Progenitor cell of endocrine pancreas (in vitro differentiated cells): ENCODE data around the gene HOXD10. TPM values are rescaled to one million over a fixed set of nuclear protein-coding genes. Genes with fewer than 3 reads are reported as not detected.

ENCODE experiments used
- DNase-seq: peaks from one replicate; pipeline ENCODE4 v3.0.0; 2021; ENCODE audit warnings: low spot score; ENCODE audit not compliant: unreplicated experiment
- H3K27ac Mint-ChIP-seq: 2 replicates; pipeline ENCODE4 v1.8.0; 2021; ENCODE audit warnings: mild to moderate bottlenecking, moderate library complexity, mixed read lengths
- H3K27me3 Mint-ChIP-seq: 2 replicates; pipeline ENCODE4 v1.8.0; 2021; ENCODE audit warnings: mixed read lengths
- H3K36me3 Mint-ChIP-seq: 2 replicates; pipeline ENCODE4 v1.8.0; 2022; ENCODE audit warnings: mixed read lengths; ENCODE audit not compliant: insufficient read depth
- H3K4me1 Mint-ChIP-seq: 2 replicates; pipeline ENCODE4 v1.8.0; 2021; ENCODE audit warnings: low read depth, mixed read lengths
- H3K4me3 Mint-ChIP-seq: 2 replicates; pipeline ENCODE4 v1.8.0; 2021; ENCODE audit warnings: low read depth, mild to moderate bottlenecking, moderate library complexity, mixed read lengths
- H3K9me3 Mint-ChIP-seq: 2 replicates; pipeline ENCODE4 v1.8.0; 2021; ENCODE audit warnings: low read depth, mixed read lengths
- CTCF ChIP-seq: fragments of 200-600 bp; sonication (generic); IDR thresholded peaks from one replicate; pipeline ENCODE4 v1.5.0; 2021; ENCODE audit warnings: antibody characterized with exemption, mild to moderate bottlenecking; ENCODE audit not compliant: unreplicated experiment
- total RNA-seq: library from RNA; stranded (reverse); gene quantifications from 2 replicates; pipeline ENCODE4 v1.2.1, GENCODE V29; 2021

Gene HOXD10
- total RNA-seq, 1 donor from 2014 or later, result not detected

- Mint-ChIP-seq H3K27me3 (peaks cover 93% of the 10 kb centered on the region), H3K9me3 (no peaks in the 10 kb centered on the region), H3K4me1 (peaks cover 5% of the 10 kb centered on the region), H3K27ac (no peak overlapping the region), H3K4me3 (no peak overlapping the region), H3K36me3 (no peaks in the 10 kb centered on the region)
- DNase-seq, result no peak
- no peak for TF ChIP-seq CTCF
These were observed 31.9 kb upstream of the HOXD10 start for GRCh38 chr2:176084611-176085119.

GRCh38 chr2:176085120-176085788 lies 31.3 kb upstream of the HOXD10 start:
- peaks cover 98% of the 10 kb centered on the region for H3K27me3 Mint-ChIP-seq
- H3K9me3 Mint-ChIP-seq, result no peaks in the 10 kb centered on the region
- DNase-seq, result no peak
- H3K4me3 Mint-ChIP-seq, result no peak overlapping the region
- TF ChIP-seq CTCF, result no peak
- no peaks in the 10 kb centered on the region for H3K36me3 Mint-ChIP-seq
- H3K27ac Mint-ChIP-seq, result peak overlapping the region; percentile 77
- peaks cover 5% of the 10 kb centered on the region for H3K4me1 Mint-ChIP-seq

GRCh38 chr2:176085861-176086771 lies 30.5 kb upstream of the HOXD10 start:
- TF ChIP-seq CTCF, result peak; percentile 66
- no peak overlapping the region for H3K4me3 Mint-ChIP-seq
- H3K4me1 Mint-ChIP-seq, result peaks cover 5% of the 10 kb centered on the region
- H3K27me3 Mint-ChIP-seq, result peaks cover 98% of the 10 kb centered on the region
- no peak overlapping the region for H3K27ac Mint-ChIP-seq
- H3K9me3 Mint-ChIP-seq, result no peaks in the 10 kb centered on the region
- H3K36me3 Mint-ChIP-seq, result no peaks in the 10 kb centered on the region
- no peak for DNase-seq

- H3K27ac Mint-ChIP-seq, result no peak overlapping the region
- TF ChIP-seq CTCF, result no peak
- DNase-seq, result no peak
- H3K9me3 Mint-ChIP-seq, result no peaks in the 10 kb centered on the region
- no peaks in the 10 kb centered on the region for H3K36me3 Mint-ChIP-seq
- peaks cover 7% of the 10 kb centered on the region for H3K4me1 Mint-ChIP-seq
- peaks cover 98% of the 10 kb centered on the region for H3K27me3 Mint-ChIP-seq
- peak overlapping the region; percentile 67 for H3K4me3 Mint-ChIP-seq
These were observed 29.1 kb upstream of the HOXD10 start for GRCh38 chr2:176087330-176088047.
